ENCODE results near the gene KISS1.

GRCh38 chr1:204149107-204149506 lies 47.2 kb downstream of the KISS1 start:
- TF ChIP-seq CTCF (conservative IDR thresholded peaks at IDR 0.05 in 1 of 2, IDR thresholded peaks at IDR 0.05 in 1 of 2; ENCODE audit: low read depth in 1 of 2, low read length in 2 of 2): no peak
- TF ChIP-seq EZH2 (IDR thresholded peaks at IDR 0.05; ENCODE audit: low read length, missing control alignments): no peak
